Left lung (tissue), 10 donors: ENCODE results near the gene ENPP4. TPM values are rescaled to one million over a fixed set of nuclear protein-coding genes. Genes with fewer than 3 reads are reported as not detected.

Experiments
- ATAC-seq: fragments of 200-7000 bp; cut with Tn5 transposase; one replicate; pipeline ENCODE4 v1.9.1; 2020; ENCODE audit warnings: moderate library complexity
- DNase-seq, 4 donors: peaks; one replicate each; pipeline ENCODE4 v3.0.0-alpha.2; 2013 to 2020
- H3K27ac ChIP-seq, 2 donors: fragments of 200-600 bp; sonication (generic) in 1 of 2; one replicate each; pipeline versions ENCODE4 v1.5.0 to v1.8.0; 2020 to 2021
- H3K27me3 ChIP-seq, 2 donors: fragments of 200-600 bp; sonication (generic) in 1 of 2; one replicate each; pipeline versions ENCODE4 v1.5.0 to v1.8.0; 2020 to 2021
- H3K36me3 ChIP-seq, 2 donors: fragments of 200-600 bp; sonication (generic) in 1 of 2; one replicate each; pipeline versions ENCODE4 v1.5.0 to v1.8.0; 2020 to 2021
- H3K4me1 ChIP-seq, 2 donors: fragments of 200-600 bp; one replicate each; pipeline ENCODE4 v1.8.0; 2021
- H3K4me3 ChIP-seq, 2 donors: fragments of 200-600 bp; sonication (generic) in 1 of 2; one replicate each; pipeline versions ENCODE4 v1.5.0 to v1.8.0; 2020 to 2021; ENCODE audit warnings: mild to moderate bottlenecking in 1 of 2
- H3K9me3 ChIP-seq, 2 donors: fragments of 200-600 bp; sonication (generic) in 1 of 2; one replicate each; pipeline versions ENCODE4 v1.5.0 to v1.8.0; 2020 to 2021
- intact Hi-C, 2 donors: fragments of 100-400 bp; cut with DNase I; formaldehyde crosslinking; loops; one replicate each; pipeline versions ENCODE4 v1.11.2 to v1.14.2; 2022
- polyA plus RNA-seq, 6 donors: library from polyadenylated mRNA; unstranded; fragments of 120-200 nt; gene quantifications; one replicate each; pipeline ENCODE4 v1.2.1, GENCODE V29; 2013; ENCODE audit not compliant: insufficient read length in 6 of 6
- total RNA-seq, 2 donors: library from RNA; stranded (reverse); fragmentation: NEBNext Ultra II Directional; extraction: Animal tissue kit (Norgen Biotek cat#: 25700); gene quantifications; one replicate each; pipeline ENCODE4 v1.2.1, GENCODE V29; 2021
- TF ChIP-seq, protein P1 (sequence below), 2 donors: fragments of 200-600 bp; sonication (generic) in 1 of 2; IDR thresholded peaks; one replicate each; pipeline versions ENCODE4 v1.5.0 to v1.8.0; 2021; ENCODE audit warnings: antibody characterized with exemption in 2 of 2
- donor health status: DM: no; HTN: yes; CAD: no.
- donor health status: DM: no; HTN: no; CAD: no.

Gene ENPP4
- total and polyA plus RNA-seq, 8 donors = 9.7 to 18.8 (median 12.1) TPM

DNA sequence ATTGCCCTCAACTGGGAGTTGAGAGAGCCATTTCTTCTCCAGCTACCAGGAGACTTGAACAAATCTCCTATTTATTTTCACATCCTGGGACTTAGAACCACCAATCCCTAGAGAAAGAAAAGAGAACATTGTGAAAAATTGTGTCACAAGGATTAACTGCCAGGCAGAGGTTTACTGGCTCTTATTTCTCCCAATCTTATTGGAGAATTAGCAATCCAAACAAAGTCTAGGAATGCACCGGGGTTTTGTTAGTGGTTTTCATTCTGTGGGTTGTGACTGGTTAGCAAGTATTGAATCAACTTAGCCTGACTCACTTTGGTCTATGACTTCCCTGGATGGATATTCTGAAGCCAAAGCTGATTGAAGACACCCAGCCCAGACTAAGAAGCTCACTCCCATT, 62.2 kb downstream of the ENPP4 start:
- Histone ChIP-seq H3K4me3 (no peak overlapping the region), H3K27ac (no peak overlapping the region), H3K36me3 (no peaks in the 10 kb centered on the region), H3K9me3 (no peaks in the 10 kb centered on the region), H3K4me1 (no peaks in the 10 kb centered on the region), H3K27me3 (no peaks in the 10 kb centered on the region)
- no peak for DNase-seq
- intact Hi-C loops = no loop called here
- no peak for ATAC-seq
- TF ChIP-seq, protein P1, sequence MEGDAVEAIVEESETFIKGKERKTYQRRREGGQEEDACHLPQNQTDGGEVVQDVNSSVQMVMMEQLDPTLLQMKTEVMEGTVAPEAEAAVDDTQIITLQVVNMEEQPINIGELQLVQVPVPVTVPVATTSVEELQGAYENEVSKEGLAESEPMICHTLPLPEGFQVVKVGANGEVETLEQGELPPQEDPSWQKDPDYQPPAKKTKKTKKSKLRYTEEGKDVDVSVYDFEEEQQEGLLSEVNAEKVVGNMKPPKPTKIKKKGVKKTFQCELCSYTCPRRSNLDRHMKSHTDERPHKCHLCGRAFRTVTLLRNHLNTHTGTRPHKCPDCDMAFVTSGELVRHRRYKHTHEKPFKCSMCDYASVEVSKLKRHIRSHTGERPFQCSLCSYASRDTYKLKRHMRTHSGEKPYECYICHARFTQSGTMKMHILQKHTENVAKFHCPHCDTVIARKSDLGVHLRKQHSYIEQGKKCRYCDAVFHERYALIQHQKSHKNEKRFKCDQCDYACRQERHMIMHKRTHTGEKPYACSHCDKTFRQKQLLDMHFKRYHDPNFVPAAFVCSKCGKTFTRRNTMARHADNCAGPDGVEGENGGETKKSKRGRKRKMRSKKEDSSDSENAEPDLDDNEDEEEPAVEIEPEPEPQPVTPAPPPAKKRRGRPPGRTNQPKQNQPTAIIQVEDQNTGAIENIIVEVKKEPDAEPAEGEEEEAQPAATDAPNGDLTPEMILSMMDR (IDR thresholded peaks at IDR 0.05) = no peak

Other genes starting within 250 kb of the ENPP4 start
- 100 to 1,000 TPM in 1 of 2 donors, 10 to 100 TPM in 1; 44.3 to 179 TPM for gene CLIC5, start 114.1 kb upstream of the ENPP4 start, total RNA-seq
- gene CLIC5, start 114.1 kb upstream of the ENPP4 start, polyA plus RNA-seq = 10 to 100 TPM in 3 of 6 donors, 1 to 10 TPM in 3; 8.8 to 13.3 (median 9.9) TPM
- 10 to 100 TPM; 10.5 to 17.1 TPM for gene ENPP5, start 41.0 kb downstream of the ENPP4 start, total RNA-seq
- gene ENPP5, start 41.0 kb downstream of the ENPP4 start, polyA plus RNA-seq = 10 to 100 TPM in 3 of 6 donors, 1 to 10 TPM in 3; 7.7 to 12.0 (median 9.8) TPM